Thyroid gland (tissue), 4 donors: ENCODE measurements around the gene INPP5A. TPM values are rescaled to one million over a fixed set of nuclear protein-coding genes. Genes with fewer than 3 reads are reported as not detected.

ENCODE experiments used
- DNase-seq, 2 donors: peaks; one replicate each; pipeline ENCODE4 v3.0.0-alpha.2; 2019
- H3K27ac ChIP-seq, 3 donors: fragments of 200-600 bp; sonication (generic); 1 replicate in 2 of 3; 2 replicates in 1 of 3; pipeline ENCODE4 v1.5.1; 2016 to 2019; ENCODE audit warnings: mild to moderate bottlenecking in 1 of 3, moderate library complexity in 1 of 3
- H3K27me3 ChIP-seq: fragments of 200-600 bp; sonication (generic); one replicate; pipeline ENCODE4 v1.5.1; 2019
- H3K36me3 ChIP-seq, 2 donors: fragments of 200-600 bp; sonication (generic); one replicate each; pipeline ENCODE4 v1.5.1; 2016 to 2019
- H3K4me1 ChIP-seq, 2 donors: fragments of 200-600 bp; sonication (generic); one replicate each; pipeline ENCODE4 v1.5.1; 2017 to 2019
- H3K4me3 ChIP-seq, 3 donors: fragments of 200-600 bp; sonication (generic); replicated peaks in 1 of 3; 1 replicate in 2 of 3; 2 replicates in 1 of 3; pipeline ENCODE4 v1.5.1; 2016; ENCODE audit warnings: mild to moderate bottlenecking in 1 of 3
- H3K9me3 ChIP-seq: fragments of 200-600 bp; sonication (generic); one replicate; pipeline ENCODE4 v1.5.1; 2017
- POLR2A ChIP-seq, 2 donors: fragments of 450-650 bp; IDR thresholded peaks; one replicate each; pipeline ENCODE4 v1.6.1; 2017; ENCODE audit warnings: antibody characterized with exemption in 2 of 2, mild to moderate bottlenecking in 2 of 2, moderate library complexity in 1 of 2
- WGBS, 2 donors: methylation state at CpG; one replicate each; pipeline ENCODE4 v1.1.5; 2017; 5-methylcytosine and 5-hydroxymethylcytosine counted together
- intact Hi-C: fragments of 100-400 bp; cut with DNase I; formaldehyde crosslinking; loops from one replicate; pipeline ENCODE4 v1.15.1; 2023
- total RNA-seq, 4 donors: library from RNA; depleted of rRNA; stranded (reverse); fragments of >200 nt; gene quantifications; one replicate each; pipeline ENCODE4 v1.2.3, GENCODE V29; 2016
- TF ChIP-seq, protein P1 (sequence below), 6 experiments: fragments of 200-600 bp in 3 of 6; fragments of 450-650 bp in 3 of 6; sonication (generic) in 3 of 6; IDR thresholded peaks; one replicate each; pipeline ENCODE4 v1.5.1; 2016 to 2019; ENCODE audit warnings: antibody characterized with exemption in 6 of 6, mild to moderate bottlenecking in 2 of 6, inconsistent platforms in 1 of 6, moderate library complexity in 1 of 6

Gene INPP5A
- total RNA-seq, 4 donors from 2014 or later, result 30.4 to 75.8 (median 41.1) TPM

DNA sequence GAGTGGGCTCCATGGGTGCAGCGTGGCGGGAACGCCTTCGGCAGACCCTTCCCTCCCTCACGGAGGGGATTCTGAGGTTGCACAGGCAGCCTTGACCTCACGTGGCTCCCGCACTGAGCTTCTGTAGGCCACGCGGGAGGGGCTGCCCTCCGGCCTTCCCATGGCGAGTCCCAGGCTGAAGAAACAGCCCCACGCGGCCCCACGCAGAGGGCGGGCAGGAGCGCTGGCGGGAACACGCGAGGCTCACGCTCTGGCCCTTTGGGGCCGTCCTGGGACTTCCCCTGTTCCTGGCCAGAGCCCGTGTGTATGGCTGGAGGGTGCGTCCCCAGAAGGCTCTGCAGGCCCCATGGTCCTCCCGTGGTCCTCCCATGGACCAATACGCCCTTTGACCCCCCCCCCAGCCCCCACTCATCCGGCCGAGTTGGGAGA, 270.0 kb downstream of the INPP5A start:
- no peak overlapping the region for H3K4me3 ChIP-seq
- H3K36me3 ChIP-seq, result no peaks in the 10 kb centered on the region
- H3K4me1 ChIP-seq, result no peaks in the 10 kb centered on the region
- no peak overlapping the region for H3K27ac ChIP-seq
- no peak for TF ChIP-seq POLR2A (IDR thresholded peaks at IDR 0.05)
- TF ChIP-seq, protein P1, sequence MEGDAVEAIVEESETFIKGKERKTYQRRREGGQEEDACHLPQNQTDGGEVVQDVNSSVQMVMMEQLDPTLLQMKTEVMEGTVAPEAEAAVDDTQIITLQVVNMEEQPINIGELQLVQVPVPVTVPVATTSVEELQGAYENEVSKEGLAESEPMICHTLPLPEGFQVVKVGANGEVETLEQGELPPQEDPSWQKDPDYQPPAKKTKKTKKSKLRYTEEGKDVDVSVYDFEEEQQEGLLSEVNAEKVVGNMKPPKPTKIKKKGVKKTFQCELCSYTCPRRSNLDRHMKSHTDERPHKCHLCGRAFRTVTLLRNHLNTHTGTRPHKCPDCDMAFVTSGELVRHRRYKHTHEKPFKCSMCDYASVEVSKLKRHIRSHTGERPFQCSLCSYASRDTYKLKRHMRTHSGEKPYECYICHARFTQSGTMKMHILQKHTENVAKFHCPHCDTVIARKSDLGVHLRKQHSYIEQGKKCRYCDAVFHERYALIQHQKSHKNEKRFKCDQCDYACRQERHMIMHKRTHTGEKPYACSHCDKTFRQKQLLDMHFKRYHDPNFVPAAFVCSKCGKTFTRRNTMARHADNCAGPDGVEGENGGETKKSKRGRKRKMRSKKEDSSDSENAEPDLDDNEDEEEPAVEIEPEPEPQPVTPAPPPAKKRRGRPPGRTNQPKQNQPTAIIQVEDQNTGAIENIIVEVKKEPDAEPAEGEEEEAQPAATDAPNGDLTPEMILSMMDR (IDR thresholded peaks at IDR 0.05), result no peak
- H3K27me3 ChIP-seq, result no peaks in the 10 kb centered on the region
- 91 to 98% methylated on average over 16 to 18 of the region's 27 CpGs for WGBS, 2 donors
- no peaks in the 10 kb centered on the region for H3K9me3 ChIP-seq
- DNase-seq, result no peak
- intact Hi-C loops, result no loop called here

DNA sequence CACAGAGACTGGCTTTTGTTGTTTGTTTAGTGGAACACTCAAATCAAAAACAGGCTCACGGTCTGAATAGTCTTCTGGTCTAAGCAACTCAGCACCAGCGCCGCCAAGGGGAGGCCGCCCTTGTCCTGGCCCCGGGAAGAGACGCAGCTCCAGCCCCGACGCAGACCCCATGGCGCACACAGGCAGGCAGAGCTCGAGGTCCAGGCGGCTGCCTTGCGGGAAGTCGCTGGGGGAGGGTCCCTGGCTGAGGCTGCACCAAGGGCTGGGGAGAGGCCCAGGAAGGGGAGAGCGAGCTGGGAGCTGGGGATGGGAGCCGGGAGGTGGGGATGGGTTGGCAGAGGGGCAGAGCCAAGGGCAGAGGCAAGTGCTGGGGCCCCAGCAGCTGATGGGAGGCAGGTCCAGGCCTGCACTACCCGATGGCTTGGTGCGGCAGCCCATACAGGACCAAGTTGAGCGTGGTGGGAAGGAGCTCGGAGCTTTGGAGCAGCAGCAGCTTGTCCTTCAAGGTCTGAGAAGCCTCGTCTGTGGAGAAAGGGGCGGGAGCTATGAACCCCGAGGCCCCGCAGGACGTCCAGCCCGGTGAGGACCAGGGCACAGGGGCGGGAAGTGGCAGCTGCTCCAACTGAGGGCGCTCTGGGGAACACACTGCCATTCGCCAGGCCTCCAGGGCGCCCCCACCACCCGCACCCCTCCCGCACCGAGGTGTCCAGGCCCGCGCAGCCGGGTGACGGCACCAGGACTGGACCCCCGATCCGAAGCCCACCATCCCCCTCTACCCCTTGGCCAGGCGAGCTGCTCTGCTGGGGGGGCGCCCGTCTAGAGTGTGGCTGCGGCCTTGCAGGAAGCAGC, 271.0 kb downstream of the INPP5A start:
- H3K36me3 ChIP-seq, result no peaks in the 10 kb centered on the region
- WGBS, 2 donors, result 41 to 64% methylated on average over 22 to 28 of the region's 42 CpGs
- no peak overlapping the region for H3K27ac ChIP-seq
- TF ChIP-seq, protein P1 (IDR thresholded peaks at IDR 0.05), result no peak
- TF ChIP-seq POLR2A (IDR thresholded peaks at IDR 0.05), result no peak
- no peak overlapping the region for H3K4me3 ChIP-seq
- no peak for DNase-seq
- no peaks in the 10 kb centered on the region for H3K4me1 ChIP-seq
- H3K27me3 ChIP-seq, result no peaks in the 10 kb centered on the region
- H3K9me3 ChIP-seq, result no peaks in the 10 kb centered on the region
- intact Hi-C loops, result no loop called here

DNA sequence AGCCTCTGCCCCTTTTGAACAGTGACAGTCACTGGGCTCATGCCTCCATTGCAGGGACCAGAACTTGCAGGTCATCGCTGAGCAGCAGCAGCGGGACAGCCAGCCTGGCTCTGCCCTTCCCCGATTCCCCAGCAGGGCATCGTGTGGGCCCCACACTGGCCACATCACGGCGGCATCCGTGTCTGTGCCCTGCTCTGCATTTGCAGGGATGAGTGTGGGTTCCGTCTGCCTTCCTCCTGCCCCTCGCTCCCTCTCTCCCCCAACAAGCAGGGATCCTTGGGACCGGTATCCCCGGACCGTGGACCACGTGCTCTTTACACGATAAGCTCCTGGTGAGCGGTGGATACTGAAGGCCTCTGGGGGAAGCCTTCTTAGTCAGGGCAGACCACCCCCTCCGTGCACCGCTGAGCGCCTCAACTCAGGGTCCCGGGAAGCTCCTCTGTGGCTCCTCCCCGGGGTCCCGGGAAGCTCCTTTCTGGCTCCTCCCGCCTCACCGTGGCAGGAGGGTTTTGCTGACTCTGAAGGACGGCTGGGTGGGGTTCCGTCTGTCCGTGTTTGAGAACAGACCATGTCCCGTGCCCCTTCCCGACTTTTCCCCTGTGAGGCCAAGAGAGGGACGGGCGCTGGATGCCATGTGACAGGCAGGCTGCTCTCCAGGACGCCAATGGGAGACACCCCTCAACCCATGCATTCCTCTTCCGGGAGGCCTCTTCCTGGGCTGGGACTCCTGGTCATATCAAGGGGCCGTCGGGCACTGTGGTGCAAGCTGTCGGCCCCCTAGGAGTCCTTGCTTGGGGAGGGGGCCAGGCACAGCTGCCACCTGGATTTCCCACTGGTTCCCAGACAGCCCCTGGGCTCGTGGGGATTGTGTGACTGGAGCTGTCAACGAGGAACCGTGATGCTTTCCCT, 271.9 kb downstream of the INPP5A start:
- no peak for DNase-seq
- TF ChIP-seq, protein P1 (IDR thresholded peaks at IDR 0.05), result no peak
- TF ChIP-seq POLR2A (IDR thresholded peaks at IDR 0.05), result no peak
- no peaks in the 10 kb centered on the region for H3K36me3 ChIP-seq
- H3K9me3 ChIP-seq, result no peaks in the 10 kb centered on the region
- no peak overlapping the region for H3K27ac ChIP-seq
- no peaks in the 10 kb centered on the region for H3K27me3 ChIP-seq
- no peaks in the 10 kb centered on the region for H3K4me1 ChIP-seq
- intact Hi-C loops, result no loop called here
- 84 to 91% methylated on average over 23 to 35 of the region's 38 CpGs for WGBS, 2 donors
- no peak overlapping the region for H3K4me3 ChIP-seq

DNA sequence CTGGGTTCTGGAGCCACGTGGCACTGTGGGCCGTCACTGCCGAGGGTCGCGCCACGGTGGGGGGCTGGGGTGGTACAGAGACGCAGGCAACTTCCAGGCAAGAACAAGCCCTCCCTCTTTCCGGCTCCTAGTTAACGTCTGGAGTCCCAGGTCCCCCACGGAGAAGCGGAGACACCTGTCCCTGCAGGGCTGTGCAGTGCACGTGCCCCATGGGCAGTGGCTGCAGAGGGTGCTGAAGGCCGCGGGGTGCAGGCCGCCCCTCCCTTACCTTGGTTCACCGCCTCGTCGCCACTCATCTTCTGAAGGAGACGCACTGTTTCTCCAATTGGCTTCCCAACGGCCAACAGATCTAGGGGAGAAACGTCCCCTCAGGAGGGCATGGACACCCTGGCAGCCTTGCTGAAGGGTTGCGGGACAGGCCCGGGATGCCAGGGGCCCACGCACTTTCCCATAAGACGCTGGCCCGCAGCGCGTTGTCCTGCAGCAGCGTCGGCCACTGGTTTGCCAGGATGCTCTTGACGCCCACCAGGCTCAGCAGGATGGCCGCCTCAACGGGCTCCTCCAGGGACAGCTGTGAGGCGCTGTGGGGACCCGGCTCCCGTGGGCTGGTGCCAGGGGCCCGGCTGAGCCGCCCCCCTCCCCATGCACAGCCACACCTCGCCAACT, 272.7 kb downstream of the INPP5A start:
- no peaks in the 10 kb centered on the region for H3K9me3 ChIP-seq
- no peak overlapping the region for H3K4me3 ChIP-seq
- intact Hi-C loops, result no loop called here
- H3K4me1 ChIP-seq, result no peaks in the 10 kb centered on the region
- H3K27ac ChIP-seq, result no peak overlapping the region
- no peak for DNase-seq
- TF ChIP-seq, protein P1 (IDR thresholded peaks at IDR 0.05), result no peak
- WGBS, 2 donors, result 83 to 90% methylated on average over 11 to 21 of the region's 39 CpGs
- H3K27me3 ChIP-seq, result no peaks in the 10 kb centered on the region
- H3K36me3 ChIP-seq, result no peaks in the 10 kb centered on the region
